NCI-H1417 (cell line): ENCODE measurements around the gene HOXA6.

Experiments
- DNase-seq, 3 experiments: peaks; one replicate each; lab custom pipeline; 2025; lab: John Stamatoyannopoulos, UW

Gene HOXA6

DNA sequence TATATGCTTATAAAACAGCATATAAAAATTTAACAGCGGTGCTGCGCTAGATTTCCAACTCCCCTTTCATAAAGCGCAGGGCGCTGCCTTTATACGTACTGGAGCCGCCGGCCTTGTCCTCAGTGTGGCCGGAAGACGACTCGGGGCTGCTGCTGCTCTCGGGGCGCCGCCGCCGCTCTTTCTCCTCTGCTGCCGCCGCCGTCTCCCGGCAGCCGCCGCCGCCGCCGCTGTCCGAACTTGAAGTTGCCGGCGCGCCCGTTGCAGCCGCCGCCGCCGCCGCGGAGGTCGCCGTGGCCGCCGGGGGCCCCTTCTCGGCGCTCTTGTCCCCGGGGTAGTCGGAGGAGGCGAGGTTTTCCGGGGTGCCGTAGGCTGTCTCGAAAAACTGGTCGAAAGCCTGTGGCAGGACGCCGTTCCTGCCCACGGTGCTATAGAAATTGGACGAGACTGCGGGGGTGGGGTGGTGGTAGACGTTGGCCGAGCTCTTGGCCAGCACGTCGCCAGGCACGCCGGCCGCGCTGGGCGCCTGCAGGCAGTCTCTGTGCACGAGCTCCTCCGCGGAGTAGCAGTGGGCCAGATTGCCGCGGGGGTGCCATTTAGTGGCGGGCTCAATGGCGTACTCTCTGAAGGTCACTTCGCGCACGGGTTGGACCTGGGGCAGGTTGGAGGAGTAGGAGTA, 36.9 kb upstream of the HOXA6 start:
- peak; percentile 35 to 86 (median 79) for DNase-seq

DNA sequence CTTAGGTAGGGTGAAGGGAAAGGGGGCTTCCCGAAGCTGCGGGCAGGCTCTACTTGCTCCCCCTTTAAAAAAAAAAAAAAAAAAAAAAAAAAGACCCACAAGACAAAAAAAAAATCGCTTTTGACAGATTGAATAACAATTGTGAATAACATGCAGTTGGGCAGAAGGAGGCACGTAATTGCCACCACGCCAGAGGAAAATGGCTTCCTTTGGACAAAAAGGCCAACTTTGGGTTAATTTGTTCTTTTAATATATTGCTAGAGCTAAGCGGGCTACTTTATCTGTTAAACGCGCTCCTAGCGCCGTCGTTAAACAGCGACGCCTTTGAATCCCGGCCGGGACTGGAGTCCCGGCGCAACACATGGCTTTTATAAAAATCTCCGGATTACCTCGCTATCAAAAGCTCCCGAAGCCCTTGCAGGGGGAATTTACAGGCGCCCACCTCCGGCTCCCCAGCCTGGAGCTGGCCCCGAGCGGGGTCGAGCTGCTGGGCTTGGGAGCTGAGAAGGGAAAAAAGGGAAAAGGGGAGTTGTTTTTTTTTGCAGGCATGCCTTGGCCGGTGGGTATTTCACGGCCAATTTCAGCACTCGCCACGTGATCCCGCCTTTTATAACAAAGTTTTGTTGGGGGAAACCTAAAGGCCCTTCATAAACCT, 36.2 kb upstream of the HOXA6 start:
- DNase-seq, result peak; percentile 46 to 86 (median 79)

DNA sequence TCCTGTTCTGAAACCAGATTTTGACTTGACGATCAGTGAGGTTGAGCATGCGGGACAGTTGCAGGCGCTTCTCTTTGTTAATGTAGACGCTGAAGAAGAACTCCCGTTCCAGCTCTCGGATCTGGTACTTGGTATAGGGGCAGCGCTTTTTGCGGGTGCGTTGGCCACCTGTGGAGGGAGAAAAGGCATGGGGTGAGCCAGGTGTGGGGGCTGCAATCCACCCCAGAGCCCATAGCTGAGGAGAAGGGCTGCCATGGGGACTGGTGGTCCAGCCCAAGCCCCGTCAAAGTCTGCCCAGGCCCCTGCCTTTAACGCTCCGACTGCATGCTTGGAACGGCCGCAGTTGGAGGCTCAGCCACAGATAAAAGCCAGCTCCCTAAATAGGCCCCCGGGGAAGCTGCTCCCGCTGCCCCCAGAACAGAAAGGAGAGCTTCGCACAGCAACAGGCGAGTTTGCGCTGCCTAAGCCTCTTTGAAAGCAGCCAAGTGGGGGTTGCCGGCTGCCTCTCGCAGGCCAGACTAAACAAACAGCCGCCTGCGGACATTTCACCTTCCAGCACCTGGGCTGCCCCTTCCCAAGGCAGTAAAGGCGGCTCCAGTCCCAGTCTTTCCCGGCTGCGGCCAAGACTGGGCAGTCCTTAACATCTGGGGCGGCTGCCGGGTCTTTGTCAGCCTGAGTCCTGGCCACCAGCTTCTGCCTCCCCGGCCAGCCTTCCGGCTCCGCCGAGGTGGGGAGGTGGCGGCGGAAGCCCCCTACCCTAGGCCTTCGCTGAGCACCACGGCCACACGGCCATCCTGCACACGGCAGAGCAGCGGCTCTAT, 35.5 kb upstream of the HOXA6 start:
- peak; percentile 13 to 88 (median 72) for DNase-seq

DNA sequence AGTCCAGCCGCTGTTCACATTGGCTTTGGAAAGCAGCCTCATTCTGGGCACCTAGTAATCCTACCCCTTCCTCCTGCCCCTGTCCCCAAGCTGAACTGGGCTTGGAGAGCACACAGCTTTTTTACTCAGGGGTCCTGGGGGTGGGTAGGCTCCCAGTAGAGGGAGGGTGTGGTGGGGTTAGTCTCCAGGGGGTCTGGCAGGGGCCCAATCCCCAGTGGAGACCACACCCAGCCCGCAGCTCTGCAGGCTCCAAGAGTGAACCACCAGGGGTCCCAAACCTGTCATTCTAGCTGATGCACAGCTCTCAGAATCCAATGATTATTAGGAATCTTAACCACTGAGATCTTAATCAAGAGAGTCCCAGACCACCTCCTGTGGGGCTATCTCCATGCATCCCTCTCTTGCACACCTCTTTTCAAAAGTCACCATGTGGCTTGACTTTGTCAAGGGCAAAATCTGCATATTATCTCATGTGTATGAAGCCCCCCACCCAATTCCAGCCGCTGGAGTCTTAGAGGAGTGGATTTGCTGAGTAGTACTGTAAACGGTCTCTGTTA, 34.8 kb upstream of the HOXA6 start:
- no peak for DNase-seq

DNA sequence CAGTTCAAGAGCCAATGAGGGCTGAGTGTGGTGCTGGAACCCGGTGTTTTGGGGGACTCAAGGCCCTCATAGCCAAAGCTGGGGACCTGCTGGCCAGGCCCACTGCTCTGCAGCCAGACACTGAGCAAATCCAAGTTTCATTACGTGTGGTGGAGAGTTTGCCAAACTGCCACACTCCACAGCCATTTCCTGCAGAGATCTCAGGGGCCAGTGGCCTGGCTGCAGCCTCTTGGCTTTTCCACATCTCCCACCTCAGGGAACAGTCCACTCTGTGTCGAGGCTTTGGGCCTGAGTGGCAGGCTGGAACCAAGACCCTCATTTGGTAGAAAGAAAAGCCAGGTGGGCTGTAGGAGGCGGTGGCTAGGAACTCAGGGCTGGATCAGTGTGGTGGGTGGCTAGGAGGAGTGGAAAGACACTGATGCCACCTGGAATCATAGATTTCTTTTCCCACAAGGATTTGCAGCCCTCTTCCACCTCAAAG, 34.3 kb upstream of the HOXA6 start:
- DNase-seq, result no peak

GRCh38 chr7:27180431-27181420, 33.2 kb upstream of the HOXA6 start:
- DNase-seq, result no peak

DNA sequence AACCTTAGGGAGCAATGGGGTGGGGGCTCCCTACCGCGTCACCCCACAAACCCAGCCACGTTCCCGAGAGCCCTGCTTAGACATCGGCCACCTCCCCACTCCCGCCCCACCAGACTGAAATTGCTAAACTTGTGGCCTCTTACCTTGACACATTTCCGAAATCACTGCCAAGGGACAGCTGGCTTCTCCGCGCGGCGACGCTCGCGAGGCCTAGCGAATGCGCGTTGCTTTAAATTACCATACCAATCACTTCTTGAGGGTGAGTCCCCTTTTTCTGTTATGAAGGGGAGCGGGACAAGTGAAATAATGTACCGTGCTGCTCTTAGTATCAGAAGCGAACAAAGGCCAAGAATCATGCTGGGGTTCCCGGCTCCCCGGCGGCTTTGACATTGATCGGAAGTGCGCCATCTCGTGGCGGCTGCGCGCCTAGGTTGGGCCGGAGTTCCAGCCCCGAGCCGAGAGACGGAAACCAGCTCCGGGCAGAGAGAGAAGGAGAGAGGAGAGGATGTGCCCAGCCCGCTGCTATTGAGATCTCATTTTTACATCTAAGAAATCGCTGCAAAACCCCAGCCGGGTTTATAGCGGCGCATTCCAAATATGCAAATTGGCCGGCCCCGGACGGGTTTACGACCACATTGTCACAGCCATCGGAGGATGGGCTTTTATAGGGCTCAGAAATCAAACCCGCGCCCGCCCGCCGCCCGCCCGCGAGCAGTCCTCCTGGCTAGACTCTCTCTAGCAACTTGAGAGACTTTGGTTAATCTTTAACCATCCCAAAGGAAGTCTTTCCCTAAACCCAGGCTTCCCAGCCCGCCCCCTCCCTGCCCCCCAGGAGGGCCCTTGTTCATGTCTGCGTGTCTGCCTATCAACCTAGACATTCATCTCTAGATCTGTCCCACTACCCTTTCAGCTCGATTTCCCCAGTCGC, 32.2 kb upstream of the HOXA6 start:
- peak in 1 of 3 experiments; percentile 19 for DNase-seq

DNA sequence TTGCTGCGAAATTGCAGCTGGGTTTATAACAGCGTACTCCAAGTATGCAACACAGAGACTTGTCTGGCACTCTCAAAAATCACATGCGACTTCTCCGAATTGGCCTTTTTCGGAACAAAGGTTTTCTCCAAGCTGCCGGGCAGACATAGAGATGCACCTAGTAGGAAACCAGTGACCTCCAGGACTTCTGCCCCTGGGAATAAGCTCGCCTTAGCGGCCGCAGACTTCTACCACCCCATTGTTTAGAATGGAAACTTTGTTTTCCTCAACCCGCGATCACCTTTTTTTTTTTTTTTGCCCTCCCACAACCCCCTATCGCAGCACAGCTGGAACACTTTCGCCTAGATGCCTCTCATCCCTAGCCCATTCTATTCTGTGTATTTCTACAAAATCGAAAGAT, 31.5 kb upstream of the HOXA6 start:
- no peak for DNase-seq

DNA sequence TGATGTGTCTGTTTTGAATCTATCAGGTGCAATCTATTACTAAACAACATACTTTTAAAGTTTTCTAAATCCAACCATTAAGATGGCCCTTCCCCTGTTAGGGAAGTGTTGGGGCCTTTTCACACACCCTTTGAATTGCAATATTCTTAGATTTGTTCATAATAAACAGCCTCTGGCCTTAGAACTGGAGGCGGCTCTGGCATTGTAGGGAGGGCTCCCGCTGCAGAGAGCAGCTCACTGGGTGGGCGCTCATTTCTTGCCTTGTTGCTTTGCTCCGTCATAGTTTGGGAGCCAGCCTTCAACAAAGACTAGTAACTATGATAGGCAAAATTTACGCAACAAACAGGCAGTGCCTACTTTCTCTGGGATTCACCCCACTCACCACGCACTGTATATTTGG, 30.8 kb upstream of the HOXA6 start:
- DNase-seq, result no peak

DNA sequence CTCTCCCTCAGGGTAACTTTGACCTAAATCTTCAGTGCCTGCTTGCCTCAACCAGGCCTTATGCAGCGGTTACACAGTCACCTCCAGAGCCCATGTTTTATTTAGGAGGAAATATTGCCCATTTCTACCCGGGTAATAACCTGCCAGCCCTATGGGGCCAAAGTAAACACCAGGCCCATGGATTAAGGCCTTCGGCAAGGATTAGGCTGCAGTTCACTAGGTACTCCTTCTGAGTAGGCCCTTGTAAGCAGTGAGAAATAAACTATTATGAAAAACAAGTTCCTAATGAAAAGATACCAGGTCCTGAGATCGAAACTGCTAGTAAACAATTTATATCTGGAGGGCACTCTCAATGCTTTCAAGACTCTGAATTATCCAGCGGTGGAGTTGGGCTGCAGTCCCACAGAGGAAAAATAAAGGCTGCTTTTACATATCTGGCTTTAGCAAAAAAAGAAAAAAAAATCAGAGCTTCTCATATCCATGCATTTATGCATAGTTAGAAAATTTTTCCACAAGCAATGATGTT, 30.3 kb upstream of the HOXA6 start:
- no peak for DNase-seq

DNA sequence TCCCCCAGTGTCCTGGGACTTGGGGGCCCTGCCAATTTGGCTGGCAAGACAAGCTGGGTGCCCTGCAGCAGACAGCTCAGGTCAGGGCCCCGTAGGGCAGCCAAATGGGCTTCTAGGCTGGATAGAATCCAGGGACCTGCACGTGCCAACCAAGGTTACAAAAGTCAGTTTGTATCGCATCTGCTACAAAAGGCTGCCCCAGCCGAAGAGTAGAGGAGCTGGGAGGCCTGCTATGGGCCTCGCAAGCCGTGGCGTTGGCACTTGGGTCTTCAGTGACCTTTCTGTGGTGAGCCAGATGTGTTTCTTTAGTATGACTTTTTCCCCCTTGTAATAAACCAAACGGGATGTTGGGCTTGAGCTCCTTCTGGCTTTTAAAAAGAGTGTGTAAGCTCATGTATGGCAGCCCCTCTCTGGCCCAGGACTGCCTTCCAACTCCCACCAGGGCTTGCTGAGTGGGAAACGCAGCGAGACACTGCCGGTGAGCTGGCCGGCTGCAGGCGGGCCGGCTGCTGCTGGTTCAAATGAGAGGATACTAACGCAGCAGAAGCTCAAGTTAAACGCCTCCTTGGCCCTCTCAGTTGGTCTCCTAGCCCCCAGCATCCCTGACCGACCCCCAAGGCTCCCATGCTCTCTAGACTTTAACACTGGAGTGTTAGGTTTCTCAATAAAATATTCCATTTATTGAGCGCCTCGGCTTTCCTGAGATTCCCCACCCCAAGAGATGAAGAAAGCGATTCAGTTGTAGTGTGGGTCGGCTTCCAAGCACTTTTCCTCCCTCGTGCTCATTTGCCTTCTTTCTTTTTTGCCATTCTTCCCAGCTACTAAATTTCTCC, 29.6 kb upstream of the HOXA6 start:
- DNase-seq, result no peak

- DNase-seq, result no peak
Observed at GRCh38 chr7:27176524-27176845, 28.9 kb upstream of the HOXA6 start.

- no peak for DNase-seq
Observed at GRCh38 chr7:27175626-27176523, 28.3 kb upstream of the HOXA6 start.

- peak in 2 of 3 experiments; percentile 24 to 56 for DNase-seq
Observed at GRCh38 chr7:27174874-27175625, 27.5 kb upstream of the HOXA6 start.

DNA sequence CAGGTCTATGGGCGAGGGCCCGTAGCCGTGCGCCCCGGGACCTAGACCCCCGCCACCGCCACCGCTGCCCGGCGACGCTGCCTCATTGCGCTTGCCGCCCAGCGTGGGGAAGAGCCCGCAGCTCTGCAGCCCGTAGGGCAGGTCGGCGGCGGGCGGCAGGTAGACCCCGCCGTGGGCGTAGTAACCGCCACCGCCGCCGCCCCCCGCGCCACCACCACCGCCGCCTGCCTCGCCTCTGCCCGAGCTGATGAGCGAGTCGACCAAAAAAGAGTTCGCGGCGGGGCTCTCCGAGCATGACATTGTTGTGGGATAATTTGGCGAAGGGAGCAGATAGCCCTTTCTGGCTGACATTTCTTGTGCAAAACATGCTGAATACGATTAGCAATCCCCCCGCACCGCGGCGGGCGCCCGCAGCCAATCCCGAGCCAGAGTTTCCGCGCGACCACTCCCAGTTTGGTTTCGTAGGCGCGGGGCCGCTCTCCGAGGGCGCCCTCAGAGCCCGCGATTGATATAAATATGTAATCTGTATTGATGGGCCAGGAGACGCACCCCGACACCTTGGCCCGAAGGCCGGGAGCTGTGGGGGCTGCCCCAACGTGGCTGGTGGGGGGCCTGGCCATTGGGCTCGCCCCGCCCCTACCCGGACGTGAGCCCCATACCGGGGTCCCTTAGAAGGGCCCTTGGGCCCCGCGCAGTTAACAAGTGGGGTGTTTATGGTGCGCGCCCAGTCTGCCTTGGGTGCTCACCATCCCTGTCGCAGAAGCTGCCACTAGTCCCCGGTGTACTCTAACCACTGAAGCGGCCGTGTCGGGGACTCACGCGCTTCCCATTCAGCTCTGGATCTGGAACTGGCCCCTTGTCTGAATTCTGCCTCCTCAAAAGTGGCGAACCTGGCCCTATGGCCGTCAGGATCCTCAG, 26.6 kb upstream of the HOXA6 start, which contains the start of gene HOXA10:
TSS of gene HOXA10 (minus strand) at position 365 of the 918 bp plus-strand sequence. CDS start at position 351, 14 bp downstream.
- peak; percentile 83 to 91 (median 84) for DNase-seq

DNA sequence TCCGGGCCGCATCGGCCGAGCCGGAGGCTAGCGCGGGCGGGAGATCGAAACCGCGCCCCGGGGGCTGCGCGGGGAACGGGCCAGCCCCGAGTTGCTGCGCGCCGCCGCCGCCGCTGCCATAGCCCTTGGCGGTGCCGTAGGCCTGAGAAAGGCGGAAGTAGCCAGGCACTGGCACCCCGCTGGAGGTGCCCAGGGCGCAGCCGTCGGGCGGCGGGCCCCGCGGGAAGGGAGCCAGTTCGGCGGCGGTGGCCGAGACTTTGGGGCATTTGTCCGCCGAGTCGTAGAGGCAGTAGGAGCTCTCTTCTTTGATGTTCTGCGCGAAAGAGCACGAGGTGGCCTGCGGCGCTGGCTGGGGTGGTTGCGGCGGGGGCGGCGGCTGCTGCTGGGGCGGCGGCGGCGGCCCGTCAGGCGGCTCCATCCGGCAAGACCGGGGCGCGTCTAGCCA, 26.0 kb upstream of the HOXA6 start:
- peak; percentile 27 to 96 (median 88) for DNase-seq
